Smooth muscle cell (in vitro differentiated cells): ENCODE measurements around the gene DNAJC5G. TPM values are rescaled to one million over a fixed set of nuclear protein-coding genes. Genes with fewer than 3 reads are reported as not detected.

Experiments used
- DNase-seq: peaks from one replicate; lab custom pipeline; 2025; ENCODE audit not compliant: unreplicated experiment; lab: John Stamatoyannopoulos, UW
- H2AFZ ChIP-seq: fragments of 200-600 bp; sonication (generic); 2 replicates; pipeline ENCODE4 v1.6.0; 2016; ENCODE audit warnings: antibody characterized with exemption, low read depth, mild to moderate bottlenecking
- H3F3A ChIP-seq: fragments of 200-600 bp; sonication (generic); 2 replicates; pipeline ENCODE4 v1.6.0; 2017; ENCODE audit warnings: antibody characterized with exemption, low read depth
- H3K27ac ChIP-seq: fragments of 200-600 bp; sonication (generic); 2 replicates; pipeline ENCODE4 v1.5.1; 2016; ENCODE audit warnings: low read depth, mild to moderate bottlenecking
- H3K27me3 ChIP-seq: fragments of 200-600 bp; sonication (generic); 2 replicates; pipeline ENCODE4 v1.6.1; 2016; ENCODE audit warnings: low read depth, mild to moderate bottlenecking
- H3K36me3 ChIP-seq: fragments of 200-600 bp; sonication (generic); 2 replicates; pipeline ENCODE4 v1.5.1; 2016; ENCODE audit warnings: low read depth
- H3K4me1 ChIP-seq: fragments of 200-600 bp; sonication (generic); 2 replicates; pipeline ENCODE4 v1.5.1; 2016; ENCODE audit warnings: low read depth
- H3K4me2 ChIP-seq: fragments of 200-600 bp; sonication (generic); 2 replicates; pipeline ENCODE4 v1.6.0; 2016; ENCODE audit warnings: mild to moderate bottlenecking
- H3K4me3 ChIP-seq: fragments of 200-600 bp; sonication (generic); 2 replicates; pipeline ENCODE4 v1.5.1; 2016; ENCODE audit warnings: mild to moderate bottlenecking
- H3K79me2 ChIP-seq: fragments of 200-600 bp; sonication (generic); 2 replicates; pipeline ENCODE4 v1.6.0; 2016; ENCODE audit warnings: low read depth, mild to moderate bottlenecking
- H3K9ac ChIP-seq: fragments of 200-600 bp; sonication (generic); 2 replicates; pipeline ENCODE4 v1.6.0; 2016; ENCODE audit warnings: low read depth
- H3K9me3 ChIP-seq: fragments of 200-600 bp; sonication (generic); replicated peaks from 2 replicates; pipeline ENCODE4 v1.5.1; 2016; ENCODE audit warnings: low read depth
- H4K20me1 ChIP-seq: fragments of 200-600 bp; sonication (generic); 2 replicates; pipeline ENCODE4 v1.6.0; 2016; ENCODE audit warnings: low read depth
- CTCF ChIP-seq: fragments of 200-600 bp; sonication (generic); IDR thresholded peaks from 2 replicates; pipeline ENCODE4 v1.5.1; 2017; ENCODE audit warnings: borderline replicate concordance, mild to moderate bottlenecking, antibody characterized with exemption; ENCODE audit not compliant: insufficient read depth, poor library complexity, severe bottlenecking
- WGBS: methylation state at CpG from one replicate; pipeline ENCODE4 v1.1.7; 2016; ENCODE audit warnings: low lambda C conversion rate; 5-methylcytosine and 5-hydroxymethylcytosine counted together
- polyA plus RNA-seq: library from polyadenylated mRNA; unstranded; fragments of >200 nt; fragmentation: Nextera tagmentation; extraction: Ambion mirVana; gene quantifications from 2 replicates; pipeline ENCODE4 v1.2.1, GENCODE V29; 2016
- total RNA-seq: library from RNA; depleted of rRNA; stranded (reverse); fragments of >200 nt; gene quantifications from 2 replicates; pipeline ENCODE4 v1.2.3, GENCODE V29; 2014

Gene DNAJC5G
- total and polyA plus RNA-seq, 2 experiments from 2014 or later, result not detected

GRCh38 chr2:27307545-27308358, 32.5 kb downstream of the DNAJC5G start:
- no peak for TF ChIP-seq CTCF
- 9% methylated on average over 64 of the region's 75 CpGs for WGBS
- Histone ChIP-seq H3K9me3 (no peaks in the 10 kb centered on the region), H4K20me1 (peaks cover 28% of the 10 kb centered on the region), H2AFZ (no peak overlapping the region), H3K79me2 (no peaks in the 10 kb centered on the region), H3K4me1 (peaks cover 6% of the 10 kb centered on the region), H3K9ac (no peak overlapping the region), H3K36me3 (no peaks in the 10 kb centered on the region), H3K27ac (no peak overlapping the region), H3K4me3 (peak overlapping the region; percentile 2), H3F3A (no peaks in the 10 kb centered on the region), H3K4me2 (peak overlapping the region; percentile 67), H3K27me3 (peaks cover 48% of the 10 kb centered on the region)
- DNase-seq, result no peak

GRCh38 chr2:27308359-27308881, 33.2 kb downstream of the DNAJC5G start, which contains the start of gene UCN:
Gene UCN, minus strand, starts transcription at chr2:27308445. Its CDS starts 550 bp downstream, at chr2:27307895.
- H3K27ac ChIP-seq, result no peak within 1 kb of the TSS
- no peak within 1 kb of the TSS for H2AFZ ChIP-seq
- DNase-seq, result peak; percentile 31
- no peaks in the 10 kb centered on the region for H3K36me3 ChIP-seq
- H3K27me3 ChIP-seq, result peaks cover 48% of the 10 kb centered on the region
- H3K4me3 ChIP-seq, result peak within 1 kb of the TSS; percentile 2
- WGBS, result 21% methylated on average over 25 of the region's 25 CpGs
- H3K79me2 ChIP-seq, result no peaks in the 10 kb centered on the region
- peak within 1 kb of the TSS; percentile 67 for H3K4me2 ChIP-seq
- H4K20me1 ChIP-seq, result peaks cover 33% of the 10 kb centered on the region
- TF ChIP-seq CTCF, result no peak
- H3K9ac ChIP-seq, result no peak within 1 kb of the TSS
- no peaks in the 10 kb centered on the region for H3F3A ChIP-seq
- H3K4me1 ChIP-seq, result peaks cover 6% of the 10 kb centered on the region
- no peaks in the 10 kb centered on the region for H3K9me3 ChIP-seq

- no peak for TF ChIP-seq CTCF
- Histone ChIP-seq H3K4me3 (no peak overlapping the region), H3K36me3 (no peaks in the 10 kb centered on the region), H3K9ac (no peak overlapping the region), H3K27me3 (peaks cover 44% of the 10 kb centered on the region), H2AFZ (no peak overlapping the region), H4K20me1 (peaks cover 41% of the 10 kb centered on the region), H3K4me1 (peaks cover 6% of the 10 kb centered on the region), H3K27ac (no peak overlapping the region), H3K4me2 (no peak overlapping the region), H3F3A (no peaks in the 10 kb centered on the region), H3K9me3 (no peaks in the 10 kb centered on the region), H3K79me2 (no peaks in the 10 kb centered on the region)
- WGBS, result 97% methylated on average over 6 of the region's 6 CpGs
- no peak for DNase-seq
Measured at GRCh38 chr2:27309651-27310050, 34.4 kb downstream of the DNAJC5G start.
